A549 (cell line): ENCODE results near the gene NOBOX.
"Not testable (repeated sequence)": the region's sequence is repeated elsewhere in the genome, so short reads cannot be mapped to it uniquely, and the experiment has no call there.

ENCODE experiments used
- CTCF ChIP-seq: fragments of >200 bp; sonication (Bioruptor Twin); formaldehyde crosslinking; IDR thresholded peaks from 3 replicates; pipeline ENCODE4 v1.5.1; 2016
- EHMT2 ChIP-seq: fragments of 200-600 bp; sonication (generic); IDR thresholded peaks from 2 replicates; pipeline ENCODE4 v1.6.1; 2016; ENCODE audit warnings: antibody characterized with exemption, low read depth, mild to moderate bottlenecking, moderate library complexity
- ESRRA ChIP-seq: fragments of 150-350 bp; IDR thresholded peaks from 2 replicates; pipeline ENCODE4 v1.6.1; 2014; ENCODE audit warnings: mild to moderate bottlenecking, low read length, borderline replicate concordance
- FOSL2 ChIP-seq, 2 experiments: fragments of 450-650 bp in 1 of 2; fragments of >200 bp in 1 of 2; sonication (Bioruptor Twin) in 1 of 2; formaldehyde crosslinking; IDR thresholded peaks; 2 replicates each; pipeline versions ENCODE4 v1.5.0 to v1.6.1; 2016 to 2020; ENCODE audit warnings: mild to moderate bottlenecking in 1 of 2, moderate library complexity in 1 of 2
- HOXA7 ChIP-seq: fragments of 250-450 bp; sonication (Bioruptor Pico); IDR thresholded peaks from 2 replicates; pipeline ENCODE4 v1.5.0; 2020; ENCODE audit warnings: mild to moderate bottlenecking, moderate library complexity
- MAFK ChIP-seq: fragments of 450-650 bp; IDR thresholded peaks from 2 replicates; pipeline ENCODE4 v1.6.1; 2014; ENCODE audit not compliant: partially characterized antibody
- POLR2A ChIP-seq: IDR thresholded peaks from 2 replicates; pipeline ENCODE4 v1.6.1; 2012; ENCODE audit warnings: mild to moderate bottlenecking, low read length
- ZFP36 ChIP-seq: fragments of 450-650 bp; IDR thresholded peaks from 2 replicates; pipeline ENCODE4 v1.6.1; 2014; ENCODE audit warnings: borderline replicate concordance; ENCODE audit not compliant: partially characterized antibody

DNA sequence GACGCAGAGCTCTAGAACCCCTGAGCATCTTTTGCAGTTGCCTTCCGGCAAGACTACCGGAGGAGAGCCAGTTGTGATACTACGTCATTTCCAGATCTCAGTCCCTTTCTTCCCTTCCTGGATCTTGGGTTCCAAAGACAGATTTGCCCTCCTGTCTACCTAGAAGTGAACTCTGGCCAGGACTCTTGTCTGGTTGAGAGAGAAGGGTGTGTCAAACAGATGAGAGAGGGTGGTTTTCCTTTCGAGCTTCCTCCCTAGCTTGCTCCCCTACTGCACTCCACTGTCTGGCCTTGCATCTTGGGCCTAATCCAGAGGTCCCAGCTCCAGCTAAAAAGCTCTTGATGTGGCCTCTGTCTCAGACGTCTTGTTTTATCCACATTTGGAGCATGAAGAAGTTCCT, 47.3 kb downstream of the NOBOX start:
- TF ChIP-seq ESRRA; FOSL2 (IDR thresholded peaks at IDR 0.05); FOSL2 (CRISPR knock-in tag; IDR thresholded peaks at IDR 0.05); CTCF; HOXA7 (CRISPR knock-in tag); POLR2A; EHMT2; MAFK; ZFP36: not testable (repeated sequence)
